Measurements from ENCODE around the gene TBL1XR1.
"Not testable (repeated sequence)": the region's sequence is repeated elsewhere in the genome, so short reads cannot be mapped to it uniquely, and the experiment has no call there.

TBL1XR1 gene

DNA sequence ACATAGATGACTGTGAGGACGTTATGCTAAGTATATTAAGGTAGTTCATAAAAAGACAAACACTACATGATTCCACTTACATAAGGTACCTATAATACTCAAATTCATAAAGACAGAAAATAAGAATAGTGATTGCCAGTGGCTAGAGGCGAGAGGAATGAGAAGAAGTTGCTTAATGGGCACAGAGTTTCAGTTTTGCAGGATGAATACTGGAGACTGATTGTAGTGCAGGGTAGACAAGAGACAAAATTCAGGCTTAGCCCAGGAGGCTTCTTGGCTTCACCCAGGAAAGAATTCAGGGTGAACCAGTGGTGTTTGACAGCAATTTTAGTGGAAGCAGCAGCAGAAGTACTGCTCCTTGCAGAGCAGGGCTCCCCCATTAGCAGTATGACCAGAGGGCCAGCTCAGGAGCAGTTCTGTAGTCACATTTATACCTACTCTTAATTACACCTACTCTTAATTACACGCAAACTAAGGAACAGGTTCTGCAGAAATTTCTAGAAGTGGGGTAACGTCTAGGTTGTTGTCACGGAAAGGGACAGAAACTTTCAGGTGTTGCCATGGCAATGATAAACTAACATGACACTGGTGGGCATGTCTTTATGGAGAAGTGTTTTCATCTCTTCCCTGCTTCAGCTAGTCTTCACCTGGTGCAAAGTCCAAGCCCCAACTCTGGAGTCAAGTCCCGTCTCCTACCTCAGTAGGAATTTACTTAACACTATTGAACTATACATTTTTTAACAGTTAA, 55.2 kb downstream of the TBL1XR1 start:
- TF ChIP-seq, protein P1, sequence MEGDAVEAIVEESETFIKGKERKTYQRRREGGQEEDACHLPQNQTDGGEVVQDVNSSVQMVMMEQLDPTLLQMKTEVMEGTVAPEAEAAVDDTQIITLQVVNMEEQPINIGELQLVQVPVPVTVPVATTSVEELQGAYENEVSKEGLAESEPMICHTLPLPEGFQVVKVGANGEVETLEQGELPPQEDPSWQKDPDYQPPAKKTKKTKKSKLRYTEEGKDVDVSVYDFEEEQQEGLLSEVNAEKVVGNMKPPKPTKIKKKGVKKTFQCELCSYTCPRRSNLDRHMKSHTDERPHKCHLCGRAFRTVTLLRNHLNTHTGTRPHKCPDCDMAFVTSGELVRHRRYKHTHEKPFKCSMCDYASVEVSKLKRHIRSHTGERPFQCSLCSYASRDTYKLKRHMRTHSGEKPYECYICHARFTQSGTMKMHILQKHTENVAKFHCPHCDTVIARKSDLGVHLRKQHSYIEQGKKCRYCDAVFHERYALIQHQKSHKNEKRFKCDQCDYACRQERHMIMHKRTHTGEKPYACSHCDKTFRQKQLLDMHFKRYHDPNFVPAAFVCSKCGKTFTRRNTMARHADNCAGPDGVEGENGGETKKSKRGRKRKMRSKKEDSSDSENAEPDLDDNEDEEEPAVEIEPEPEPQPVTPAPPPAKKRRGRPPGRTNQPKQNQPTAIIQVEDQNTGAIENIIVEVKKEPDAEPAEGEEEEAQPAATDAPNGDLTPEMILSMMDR (conservative IDR thresholded peaks at IDR 0.05; ENCODE audit: low read depth, low read length): no peak
- no peak overlapping the region for H3K4me3 ChIP-seq (ENCODE audit: low read depth, low read length)
- no peak for DNase-seq (ENCODE audit: low read depth)

DNA sequence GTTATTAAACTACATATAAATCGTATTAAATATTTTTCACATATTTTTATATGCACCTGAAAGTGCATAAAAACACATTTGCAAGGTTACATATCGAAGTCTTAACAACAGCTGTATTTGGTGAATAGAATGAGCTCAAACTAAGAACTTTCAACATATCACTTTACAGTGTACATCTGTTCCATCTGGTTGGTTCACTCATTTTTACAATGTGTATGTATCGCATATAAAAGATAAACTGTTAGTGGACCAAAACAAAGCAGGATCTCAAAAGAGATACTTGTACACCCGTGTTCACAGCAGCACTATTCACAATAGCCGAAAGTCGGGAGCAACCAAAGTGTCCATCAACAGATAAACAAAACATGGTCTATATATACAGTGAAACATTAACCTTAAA, 55.8 kb downstream of the TBL1XR1 start:
- TF ChIP-seq, protein P1 (conservative IDR thresholded peaks at IDR 0.05; ENCODE audit: low read depth, low read length): no peak
- no peak for DNase-seq (ENCODE audit: low read depth)
- no peak overlapping the region for H3K4me3 ChIP-seq (ENCODE audit: low read depth, low read length)

DNA sequence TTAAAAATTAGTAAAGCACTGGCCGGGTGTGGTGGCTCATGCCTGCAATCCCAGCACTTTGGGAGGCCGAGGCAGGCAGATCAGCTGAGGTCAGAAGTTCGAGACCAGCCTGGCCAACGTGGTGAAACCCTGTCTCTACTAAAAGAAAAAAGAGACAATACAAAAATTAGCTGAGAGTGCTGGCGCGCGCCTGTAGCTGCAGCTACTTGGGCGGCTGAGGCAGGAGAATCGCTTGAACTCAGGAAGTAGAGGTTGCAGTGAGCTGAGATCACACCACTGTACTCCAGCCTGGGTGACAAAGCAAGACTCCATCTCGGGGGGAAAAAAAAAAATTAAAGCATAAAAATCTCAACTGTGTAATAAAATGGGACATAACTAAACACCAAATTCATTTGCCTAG, 58.1 kb downstream of the TBL1XR1 start:
- not testable (repeated sequence) for DNase-seq (ENCODE audit: low read depth); H3K4me3 ChIP-seq (ENCODE audit: low read depth, low read length)

DNA sequence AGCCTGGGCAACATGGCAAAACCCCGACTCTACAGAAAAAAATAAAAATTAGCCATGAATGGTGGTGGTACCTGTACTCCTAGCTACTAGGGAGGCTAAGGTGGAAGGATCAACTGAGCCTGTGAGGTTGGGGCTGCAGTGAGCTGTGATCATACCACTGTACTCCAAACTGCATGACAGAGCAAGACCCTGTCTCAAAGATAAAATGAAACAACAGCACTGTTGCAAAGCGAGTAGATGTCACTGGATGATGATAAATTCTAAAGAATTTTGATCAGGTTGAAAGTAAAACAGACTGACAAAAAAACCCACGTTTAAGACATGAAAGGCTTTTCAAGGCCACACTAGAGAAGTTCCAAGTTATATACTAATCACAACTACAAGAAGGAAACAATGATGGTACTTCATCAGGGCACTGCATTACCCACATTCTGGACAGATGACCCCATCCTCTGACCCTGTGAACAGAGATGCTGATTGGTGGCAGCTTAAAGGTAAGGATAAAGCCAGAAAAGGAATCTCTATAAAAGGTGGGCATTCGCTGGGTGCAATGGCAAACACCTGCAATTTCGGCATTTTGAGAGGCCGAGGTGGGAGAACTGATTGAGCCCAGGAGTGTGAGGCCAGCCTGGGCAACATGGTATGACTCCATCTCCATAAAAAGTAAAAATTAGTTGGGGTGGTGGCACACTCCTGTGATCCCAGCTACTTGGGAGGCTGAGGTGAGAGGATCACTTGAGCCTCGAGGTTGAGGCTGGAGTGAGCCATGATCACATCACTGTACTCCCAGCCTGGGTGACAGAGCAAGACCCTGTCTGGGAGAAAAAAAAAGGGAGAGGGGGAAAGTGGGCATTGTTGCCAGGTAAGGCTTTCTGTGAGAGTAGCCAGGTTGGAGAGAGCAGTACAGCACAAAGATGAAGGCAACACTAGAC, 59.2 kb downstream of the TBL1XR1 start:
- DNase-seq (ENCODE audit: low read depth): no peak
- TF ChIP-seq, protein P1 (conservative IDR thresholded peaks at IDR 0.05; ENCODE audit: low read depth, low read length): no peak
- H3K4me3 ChIP-seq (ENCODE audit: low read depth, low read length): no peak overlapping the region

DNA sequence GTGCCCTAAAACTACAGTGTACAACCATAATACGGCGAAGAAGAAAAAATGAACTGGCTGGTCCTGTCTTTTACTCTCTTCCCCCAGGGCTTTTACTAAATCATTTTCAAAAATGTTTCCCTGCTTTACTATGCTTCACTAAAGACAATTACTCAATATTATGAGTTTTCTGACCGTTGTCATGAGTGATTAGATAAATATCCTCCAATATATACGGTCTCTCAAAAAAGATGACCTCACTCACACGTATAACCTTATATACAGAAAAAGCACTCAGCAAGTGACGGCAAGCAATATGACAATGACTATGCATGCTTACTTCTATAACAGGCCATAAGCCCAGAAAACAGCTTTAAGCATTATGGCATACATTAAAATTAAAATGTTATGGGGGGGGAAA, 60.5 kb downstream of the TBL1XR1 start:
- DNase-seq (ENCODE audit: low read depth): no peak
- TF ChIP-seq, protein P1 (conservative IDR thresholded peaks at IDR 0.05; ENCODE audit: low read depth, low read length): no peak
- no peak overlapping the region for H3K4me3 ChIP-seq (ENCODE audit: low read depth, low read length)

DNA sequence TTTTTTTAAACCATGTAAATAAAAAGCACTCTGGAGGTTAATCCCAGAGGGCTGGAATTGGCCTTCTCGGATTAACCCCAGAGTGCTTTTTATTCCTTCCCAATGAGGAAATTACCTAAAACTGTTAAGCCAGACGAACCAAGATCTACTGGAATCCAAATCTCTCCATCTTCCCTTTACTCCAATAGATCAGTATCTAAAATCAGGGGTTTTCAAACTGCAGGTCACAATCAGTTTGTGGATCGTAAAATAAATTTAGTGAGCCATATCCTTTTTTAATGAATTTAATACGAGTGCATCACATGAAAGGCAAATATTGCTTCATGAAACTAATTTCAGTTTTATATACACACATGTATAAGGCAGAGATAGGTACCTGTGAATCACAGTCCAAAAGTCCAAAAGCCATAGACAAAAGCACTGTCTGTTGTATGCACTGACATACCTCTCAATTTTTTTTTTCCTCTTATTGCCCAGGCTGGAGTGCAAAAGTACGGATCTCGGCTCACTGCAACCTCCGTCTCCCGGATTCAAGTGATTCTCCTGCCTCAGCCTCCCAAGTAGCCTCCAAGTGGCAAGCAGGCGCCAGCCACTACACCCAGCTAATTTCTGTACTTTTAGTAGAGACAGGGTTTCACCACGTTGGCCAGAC, 61.3 kb downstream of the TBL1XR1 start:
- TF ChIP-seq, protein P1 (conservative IDR thresholded peaks at IDR 0.05; ENCODE audit: low read depth, low read length): no peak
- no peak for DNase-seq (ENCODE audit: low read depth)

DNA sequence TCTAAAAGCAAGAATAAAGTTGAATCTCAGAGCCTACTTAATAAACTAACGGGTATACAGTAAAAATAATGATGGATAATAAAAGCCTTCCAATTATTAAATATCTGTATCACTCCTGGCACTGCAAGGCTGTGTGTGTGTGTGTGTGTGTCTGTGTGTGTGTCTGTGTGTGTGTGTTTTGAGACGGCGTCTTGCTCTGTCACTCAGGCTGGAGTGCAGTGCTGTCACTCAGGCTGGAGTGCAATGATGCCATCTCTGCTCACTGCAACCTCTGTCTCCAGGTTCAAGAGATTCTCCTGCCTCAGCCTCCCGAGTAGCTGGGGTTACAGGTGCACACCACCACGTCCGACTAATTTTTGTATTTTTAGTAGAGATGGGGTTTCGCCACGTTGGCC, 62.5 kb downstream of the TBL1XR1 start:
- H3K4me3 ChIP-seq (ENCODE audit: low read depth, low read length): no peak overlapping the region
- TF ChIP-seq, protein P1 (conservative IDR thresholded peaks at IDR 0.05; ENCODE audit: low read depth, low read length): no peak
- DNase-seq (ENCODE audit: low read depth): no peak

More for the DNA sequence above, 61.3 kb downstream of the TBL1XR1 start:
- no peak overlapping the region for H3K4me3 ChIP-seq (ENCODE audit: low read depth, low read length)
